ENCODE measurements around the gene SARM1. TPM values are rescaled to one million over a fixed set of nuclear protein-coding genes. Genes with fewer than 3 reads are reported as not detected.
A peak's percentile ranks its signal among the peaks of the same experiment; 100 is the strongest.

The SARM1 gene
- total RNA-seq, 1 experiment from 2014 or later, result 37.7 TPM

GRCh38 chr17:28348979-28349378, 22.5 kb upstream of the SARM1 start:
- POLR2A ChIA-PET (ENCODE audit: low non-redundant PET), result no interaction called here
- BruUV-seq (replicated peaks), result no TSS peak

GRCh38 chr17:28350271-28350670, 21.2 kb upstream of the SARM1 start:
- peaks cover 86% of the 10 kb centered on the region for H3K36me3 ChIP-seq (ENCODE audit: insufficient read depth, low read length, poor library complexity, severe bottlenecking)
- CTCF ChIA-PET, result no interaction called here
- TF ChIP-seq CTCF (conservative IDR thresholded peaks at IDR 0.05; ENCODE audit: low read depth, low read length) (no peak), EZH2 (IDR thresholded peaks at IDR 0.05; ENCODE audit: borderline replicate concordance, low read depth, low read length, poor library complexity, severe bottlenecking) (no peak)

More at GRCh38 chr17:28348979-28349378, 22.5 kb upstream of the SARM1 start:
- intact Hi-C loops (cut with micrococcal nuclease; ENCODE audit: unreplicated experiment), result no loop called here
- no peak for TF ChIP-seq CTCF (conservative IDR thresholded peaks at IDR 0.05; ENCODE audit: low read depth, low read length)
- no peak for TF ChIP-seq EZH2 (IDR thresholded peaks at IDR 0.05; ENCODE audit: borderline replicate concordance, low read depth, low read length, poor library complexity, severe bottlenecking)
- H3K9me3 ChIP-seq (ENCODE audit: low read depth, low read length, poor library complexity, severe bottlenecking), result no peaks in the 10 kb centered on the region
- no peak for DNase-seq (ENCODE audit: low spot score)
- CTCF ChIA-PET, result no interaction called here
- H3K4me1 ChIP-seq (ENCODE audit: insufficient read depth, low read length, poor library complexity, severe bottlenecking), result no peaks in the 10 kb centered on the region
- peaks cover 84% of the 10 kb centered on the region for H3K36me3 ChIP-seq (ENCODE audit: insufficient read depth, low read length, poor library complexity, severe bottlenecking)
- no peak overlapping the region for H3K27ac ChIP-seq (ENCODE audit: low read depth, low read length, poor library complexity, severe bottlenecking)
- H3K4me3 ChIP-seq (ENCODE audit: low read depth, low read length, poor library complexity, severe bottlenecking), result no peak overlapping the region
- no peaks in the 10 kb centered on the region for H3K27me3 ChIP-seq (replicated peaks; ENCODE audit: insufficient read depth, low read depth, low read length, poor library complexity)

GRCh38 chr17:28357061-28357900, 14.2 kb upstream of the SARM1 start, which contains the start of gene POLDIP2:
Gene POLDIP2, minus strand, starts transcription at chr17:28357527. Its CDS starts 79 bp downstream, at chr17:28357448.
- POLR2A ChIA-PET (ENCODE audit: low non-redundant PET), result interaction anchor here (0.6 to 1.3 kb wide), 2 partner anchors 15 to 22 kb away, joined by 3 to 8 read pairs; partner anchors contain the start of genes IFT20, SARM1 and TNFAIP1
- intact Hi-C loops (cut with micrococcal nuclease; ENCODE audit: unreplicated experiment), result no loop called here
- peak within 1 kb of the TSS; percentile 90 for H3K27ac ChIP-seq (ENCODE audit: low read depth, low read length, poor library complexity, severe bottlenecking)
- H3K4me3 ChIP-seq (ENCODE audit: low read depth, low read length, poor library complexity, severe bottlenecking), result peak within 1 kb of the TSS; percentile 84
- H3K4me1 ChIP-seq (ENCODE audit: insufficient read depth, low read length, poor library complexity, severe bottlenecking), result peaks cover 12% of the 10 kb centered on the region
- BruUV-seq (replicated peaks), result no TSS peak
- TF ChIP-seq EZH2 (IDR thresholded peaks at IDR 0.05; ENCODE audit: borderline replicate concordance, low read depth, low read length, poor library complexity, severe bottlenecking) (no peak), CTCF (conservative IDR thresholded peaks at IDR 0.05; ENCODE audit: low read depth, low read length) (no peak)
- DNase-seq (ENCODE audit: low spot score), result peak; percentile 97
- H3K36me3 ChIP-seq (ENCODE audit: insufficient read depth, low read length, poor library complexity, severe bottlenecking), result peaks cover 51% of the 10 kb centered on the region
- CTCF ChIA-PET, result no interaction called here
- no peaks in the 10 kb centered on the region for H3K9me3 ChIP-seq (ENCODE audit: low read depth, low read length, poor library complexity, severe bottlenecking)
- no peaks in the 10 kb centered on the region for H3K27me3 ChIP-seq (replicated peaks; ENCODE audit: insufficient read depth, low read depth, low read length, poor library complexity)

More at GRCh38 chr17:28350271-28350670, 21.2 kb upstream of the SARM1 start:
- DNase-seq (ENCODE audit: low spot score), result no peak
- Histone ChIP-seq H3K27me3 (replicated peaks; ENCODE audit: insufficient read depth, low read depth, low read length, poor library complexity) (no peaks in the 10 kb centered on the region), H3K9me3 (ENCODE audit: low read depth, low read length, poor library complexity, severe bottlenecking) (no peaks in the 10 kb centered on the region), H3K27ac (ENCODE audit: low read depth, low read length, poor library complexity, severe bottlenecking) (no peak overlapping the region), H3K4me1 (ENCODE audit: insufficient read depth, low read length, poor library complexity, severe bottlenecking) (no peaks in the 10 kb centered on the region), H3K4me3 (ENCODE audit: low read depth, low read length, poor library complexity, severe bottlenecking) (no peak overlapping the region)
- BruUV-seq (replicated peaks), result no TSS peak
- POLR2A ChIA-PET (ENCODE audit: low non-redundant PET), result no interaction called here
- intact Hi-C loops (cut with micrococcal nuclease; ENCODE audit: unreplicated experiment), result no loop called here

Data from A673 (cell line).